DOHH2 (cell line): ENCODE data around the gene GTSE1.

ENCODE experiments used
- H3F3A ChIP-seq: fragments of 200-600 bp; sonication (generic), shearing (Covaris generic); 2 replicates; pipeline ENCODE4 v1.6.0; 2016; ENCODE audit warnings: antibody characterized with exemption, mild to moderate bottlenecking; ENCODE audit not compliant: control insufficient read depth, insufficient read depth
- H3K27ac ChIP-seq: fragments of 200-600 bp; sonication (generic); 2 replicates; pipeline ENCODE4 v1.5.1; 2014; ENCODE audit warnings: low read depth, mild to moderate bottlenecking, low read length, moderate library complexity
- H3K27me3 ChIP-seq: fragments of 200-600 bp; sonication (generic); 2 replicates; pipeline ENCODE4 v1.6.1; 2014; ENCODE audit warnings: mild to moderate bottlenecking, low read length, mixed read lengths; ENCODE audit not compliant: control insufficient read depth
- H3K36me3 ChIP-seq: fragments of 200-600 bp; sonication (generic); 2 replicates; pipeline ENCODE4 v1.6.1; 2014; ENCODE audit warnings: mild to moderate bottlenecking, low read length, moderate library complexity, mixed read lengths; ENCODE audit not compliant: control insufficient read depth
- H3K4me1 ChIP-seq: fragments of 200-600 bp; sonication (generic); 2 replicates; pipeline ENCODE4 v1.6.1; 2014; ENCODE audit warnings: mild to moderate bottlenecking, low read length, mixed read lengths; ENCODE audit not compliant: control insufficient read depth
- H3K4me2 ChIP-seq: fragments of 200-600 bp; sonication (generic); 2 replicates; pipeline ENCODE4 v1.6.0; 2014; ENCODE audit warnings: mild to moderate bottlenecking, low read length, moderate library complexity
- H3K4me3 ChIP-seq: fragments of 200-600 bp; sonication (generic); 2 replicates; pipeline ENCODE4 v1.5.1; 2014; ENCODE audit warnings: mild to moderate bottlenecking, low read length, mixed read lengths
- H3K79me2 ChIP-seq: fragments of 200-600 bp; sonication (generic); 2 replicates; pipeline ENCODE4 v1.6.1; 2014; ENCODE audit warnings: mild to moderate bottlenecking, low read length, mixed read lengths; ENCODE audit not compliant: control insufficient read depth
- H3K9me2 ChIP-seq: fragments of 200-600 bp; sonication (generic); replicated peaks from 2 replicates; pipeline ENCODE4 v1.6.1; 2014; ENCODE audit warnings: mild to moderate bottlenecking, low read length, mixed read lengths; ENCODE audit not compliant: control insufficient read depth
- H3K9me3 ChIP-seq: fragments of 200-600 bp; sonication (generic); 2 replicates; pipeline ENCODE4 v1.6.1; 2014; ENCODE audit warnings: antibody characterized with exemption, low read length, mixed read lengths; ENCODE audit not compliant: control insufficient read depth, insufficient read depth
- H4K20me1 ChIP-seq: fragments of 200-600 bp; sonication (generic); 2 replicates; pipeline ENCODE4 v1.6.0; 2014; ENCODE audit warnings: low read depth, mild to moderate bottlenecking, antibody characterized with exemption, low read length, moderate library complexity; ENCODE audit not compliant: control insufficient read depth, insufficient read depth
- CTCF ChIP-seq: fragments of 200-600 bp; sonication (generic); IDR thresholded peaks from one replicate; pipeline ENCODE4 v1.5.1; 2014; ENCODE audit warnings: antibody characterized with exemption, mild to moderate bottlenecking, low read depth, low read length; ENCODE audit not compliant: poor library complexity, severe bottlenecking
- EZH2phosphoT487 ChIP-seq: fragments of 200-600 bp; sonication (generic); IDR thresholded peaks from 2 replicates; pipeline ENCODE4 v1.6.1; 2017; ENCODE audit warnings: borderline replicate concordance, mild to moderate bottlenecking, antibody characterized with exemption, low read length, moderate library complexity, mixed read lengths

The GTSE1 gene

GRCh38 chr22:46267431-46268279 lies 29.0 kb upstream of the GTSE1 start, which contains the start of gene TTC38:
TTC38 (plus strand) TSS chr22:46268008; CDS start chr22:46268040, 32 bp downstream.
- peak within 1 kb of the TSS; percentile 60 for H3K4me3 ChIP-seq
- no peak within 1 kb of the TSS for H3K27ac ChIP-seq
- H4K20me1 ChIP-seq: no peaks in the 10 kb centered on the region
- H3K9me2 ChIP-seq: no peaks in the 10 kb centered on the region
- TF ChIP-seq CTCF (no peak), EZH2phosphoT487 (peak; percentile 85; the same call in 1 of the 2 replicates)
- H3K9me3 ChIP-seq: peaks cover 11% of the 10 kb centered on the region
- H3K4me2 ChIP-seq: peak within 1 kb of the TSS; percentile 58
- H3K79me2 ChIP-seq: no peaks in the 10 kb centered on the region
- H3K36me3 ChIP-seq: no peaks in the 10 kb centered on the region
- no peaks in the 10 kb centered on the region for H3F3A ChIP-seq
- H3K27me3 ChIP-seq: peaks cover 24% of the 10 kb centered on the region
- no peaks in the 10 kb centered on the region for H3K4me1 ChIP-seq

GRCh38 chr22:46269564-46269963 lies 27.1 kb upstream of the GTSE1 start:
- H3F3A ChIP-seq: no peaks in the 10 kb centered on the region
- no peaks in the 10 kb centered on the region for H3K9me2 ChIP-seq
- peaks cover 24% of the 10 kb centered on the region for H3K27me3 ChIP-seq
- no peaks in the 10 kb centered on the region for H3K4me1 ChIP-seq
- TF ChIP-seq EZH2phosphoT487: no peak
- no peak for TF ChIP-seq CTCF
- H3K36me3 ChIP-seq: no peaks in the 10 kb centered on the region
- H3K4me2 ChIP-seq: no peak overlapping the region
- peaks cover 9% of the 10 kb centered on the region for H3K9me3 ChIP-seq
- no peak overlapping the region for H3K27ac ChIP-seq
- H3K79me2 ChIP-seq: no peaks in the 10 kb centered on the region
- no peaks in the 10 kb centered on the region for H4K20me1 ChIP-seq
- no peak overlapping the region for H3K4me3 ChIP-seq

GRCh38 chr22:46272196-46272595 lies 24.5 kb upstream of the GTSE1 start:
- Histone ChIP-seq H3K27ac (no peak overlapping the region), H3F3A (no peaks in the 10 kb centered on the region), H3K27me3 (peaks cover 12% of the 10 kb centered on the region), H3K79me2 (no peaks in the 10 kb centered on the region), H3K9me3 (peaks cover 6% of the 10 kb centered on the region; the same call in 1 of the 2 replicates), H3K36me3 (no peaks in the 10 kb centered on the region), H3K9me2 (no peaks in the 10 kb centered on the region), H3K4me2 (no peak overlapping the region), H4K20me1 (no peaks in the 10 kb centered on the region), H3K4me1 (no peaks in the 10 kb centered on the region; the same call in 1 of the 2 replicates), H3K4me3 (no peak overlapping the region)
- TF ChIP-seq CTCF (no peak), EZH2phosphoT487 (no peak)
